Fibroblast of skin of abdomen (primary cell): Measurements from ENCODE around the gene RPLP1.
A peak's percentile ranks its signal among the peaks of the same experiment; 100 is the strongest.

Source experiments
- DNase-seq: peaks from one replicate; pipeline ENCODE4 v3.0.0-alpha.2; 2013

Gene RPLP1

DNA sequence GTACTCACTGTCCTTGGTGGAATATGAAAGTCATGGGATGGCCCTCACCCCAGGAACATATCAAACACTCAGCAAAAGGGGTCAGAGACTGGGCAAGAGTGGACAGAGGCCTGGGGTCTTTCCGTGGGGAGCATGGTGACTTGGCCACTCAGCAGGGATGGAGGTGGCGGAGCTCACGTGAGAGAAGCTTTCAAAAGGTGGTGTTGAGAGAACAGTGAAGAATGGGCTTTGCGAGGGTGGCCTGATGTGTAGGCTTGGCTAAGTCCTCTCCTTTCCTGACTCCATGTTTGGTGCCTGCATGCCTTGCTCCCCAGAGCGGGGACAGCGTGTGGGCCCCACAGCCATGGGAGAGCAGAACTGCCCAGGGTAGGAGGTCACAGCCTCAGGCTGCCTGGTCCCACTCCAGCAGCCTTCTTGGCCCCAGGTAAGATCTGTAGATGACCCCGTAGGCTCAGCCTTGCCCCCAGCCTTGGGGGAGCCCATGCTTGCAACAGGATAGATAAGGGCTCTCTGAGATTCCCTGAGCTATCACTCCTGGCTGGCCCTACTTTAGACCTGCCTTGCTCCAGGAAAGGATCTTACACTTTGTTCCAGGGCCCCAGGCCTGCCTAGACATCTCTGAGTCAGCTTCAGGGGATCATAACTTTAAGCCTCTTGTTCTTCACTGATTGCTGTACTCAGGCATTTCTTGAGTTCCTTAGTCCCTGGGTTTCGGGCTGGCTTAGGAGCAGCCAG, 17.0 kb downstream of the RPLP1 start:
- peak; percentile 44 for DNase-seq

DNA sequence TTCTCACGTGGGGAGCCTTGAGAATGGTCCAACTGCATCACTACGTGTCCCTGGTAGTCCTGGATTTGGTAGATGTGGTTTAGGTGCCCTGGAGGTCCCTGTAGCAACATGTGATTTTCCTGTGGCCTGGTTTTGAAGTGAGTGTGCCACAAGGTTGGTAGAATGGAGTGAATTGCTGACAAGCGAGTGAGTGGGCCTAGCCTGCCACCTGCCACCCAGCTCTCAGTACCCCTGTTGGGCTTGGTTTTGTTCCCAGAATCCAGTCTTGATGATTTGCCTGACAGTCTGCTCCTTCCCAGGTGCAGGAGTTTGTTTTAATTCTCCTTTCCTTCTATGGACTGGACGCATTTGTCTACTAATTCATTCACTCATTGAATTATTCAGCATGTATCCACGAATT, 19.4 kb downstream of the RPLP1 start:
- DNase-seq = no peak

DNA sequence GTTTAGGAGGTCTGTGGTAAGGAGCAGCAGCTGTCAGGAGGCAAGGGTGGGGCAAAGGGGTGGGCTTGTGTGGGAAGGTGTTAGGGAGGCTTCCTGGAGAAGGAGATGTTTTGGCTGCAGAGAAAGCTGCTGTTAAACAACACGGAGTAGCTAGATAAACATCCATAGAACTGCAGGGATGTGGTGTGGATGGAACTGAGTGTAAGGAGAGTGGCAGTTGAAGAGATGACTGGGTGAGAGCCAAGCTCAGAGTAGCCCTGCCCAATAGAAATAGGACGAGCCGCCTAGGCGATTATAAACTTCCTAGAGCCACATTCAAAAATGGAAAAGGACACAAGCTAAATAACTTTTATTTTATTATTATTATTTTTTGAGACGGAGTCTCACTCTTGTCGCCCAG, 19.9 kb downstream of the RPLP1 start:
- DNase-seq = no peak

DNA sequence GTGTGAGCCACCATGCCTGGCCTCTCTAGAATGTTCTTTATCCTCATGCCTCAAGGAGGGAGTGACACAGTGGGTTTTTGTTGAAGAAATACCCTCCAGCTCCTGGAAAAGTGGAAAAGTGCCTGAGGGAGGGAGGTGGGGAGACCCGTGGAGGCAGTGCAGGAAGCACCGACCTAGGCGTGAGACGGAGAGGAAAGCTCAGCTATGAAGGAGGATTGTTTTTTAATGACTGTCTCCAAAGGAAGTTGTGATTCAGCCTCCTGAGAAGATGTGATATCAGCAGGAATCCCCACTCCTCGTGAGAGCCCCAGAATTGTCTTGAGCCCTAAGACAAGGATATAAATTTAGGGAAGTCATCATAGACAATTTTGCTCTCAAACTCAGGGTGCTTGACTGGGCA, 21.7 kb downstream of the RPLP1 start:
- DNase-seq = peak; percentile 54

DNA sequence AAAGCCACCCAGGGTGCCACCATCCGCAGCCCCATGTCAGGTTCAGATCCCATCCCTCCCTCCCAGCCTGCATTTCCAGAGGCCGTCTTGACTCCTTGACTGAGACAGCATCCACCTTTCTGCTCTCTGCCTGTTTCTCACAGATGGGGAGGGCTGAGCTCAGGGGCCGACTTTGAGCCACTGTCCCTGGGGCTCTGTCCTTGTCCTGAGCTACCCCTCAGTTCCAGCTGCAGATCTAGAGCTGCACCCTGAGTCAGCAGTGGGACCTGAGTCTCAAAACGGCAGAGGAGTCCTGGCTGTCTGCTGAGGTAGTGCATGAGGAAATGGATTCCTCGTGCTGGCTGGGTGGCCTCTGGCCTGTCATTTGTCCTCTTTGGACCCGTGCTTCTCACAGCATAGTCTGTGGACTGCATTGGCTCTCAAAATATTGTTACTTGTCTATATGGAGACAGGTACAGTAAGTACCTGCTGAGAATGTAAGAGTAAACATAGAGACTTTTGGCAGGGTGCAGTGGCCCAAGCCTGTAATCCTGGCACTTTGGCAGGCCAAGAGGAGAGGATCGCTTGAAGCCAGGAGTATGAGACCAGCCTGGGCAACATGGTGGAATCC, 22.3 kb downstream of the RPLP1 start:
- DNase-seq = no peak

DNA sequence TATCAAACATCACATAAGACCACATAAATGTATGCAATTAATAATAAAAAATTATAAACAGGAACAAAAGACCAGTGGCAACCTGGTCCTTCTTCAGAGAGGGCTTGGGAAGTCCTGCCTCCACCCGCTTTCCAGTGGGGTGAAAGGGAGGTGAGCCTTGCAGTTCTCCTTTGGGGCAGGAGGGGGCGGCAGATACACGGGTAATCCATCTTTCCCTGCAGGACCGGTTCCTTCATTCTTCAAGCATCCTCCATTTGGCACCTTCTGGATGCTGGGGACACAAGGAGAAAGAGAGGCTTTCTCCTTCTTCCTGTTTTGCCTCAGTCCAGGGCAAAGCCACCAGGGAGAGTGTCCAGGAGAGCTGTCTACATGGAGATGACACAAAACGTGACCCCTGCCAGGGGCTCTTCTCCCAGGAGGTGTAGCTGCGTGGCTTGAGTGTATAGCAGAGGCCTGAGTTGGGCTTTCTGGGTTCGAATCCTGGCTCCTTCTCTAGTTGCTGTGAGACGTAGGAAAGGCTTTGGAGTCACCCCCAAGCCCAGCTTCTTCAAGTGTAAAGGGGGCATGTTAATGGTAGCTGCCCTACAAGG, 23.2 kb downstream of the RPLP1 start:
- DNase-seq = peak; percentile 69

DNA sequence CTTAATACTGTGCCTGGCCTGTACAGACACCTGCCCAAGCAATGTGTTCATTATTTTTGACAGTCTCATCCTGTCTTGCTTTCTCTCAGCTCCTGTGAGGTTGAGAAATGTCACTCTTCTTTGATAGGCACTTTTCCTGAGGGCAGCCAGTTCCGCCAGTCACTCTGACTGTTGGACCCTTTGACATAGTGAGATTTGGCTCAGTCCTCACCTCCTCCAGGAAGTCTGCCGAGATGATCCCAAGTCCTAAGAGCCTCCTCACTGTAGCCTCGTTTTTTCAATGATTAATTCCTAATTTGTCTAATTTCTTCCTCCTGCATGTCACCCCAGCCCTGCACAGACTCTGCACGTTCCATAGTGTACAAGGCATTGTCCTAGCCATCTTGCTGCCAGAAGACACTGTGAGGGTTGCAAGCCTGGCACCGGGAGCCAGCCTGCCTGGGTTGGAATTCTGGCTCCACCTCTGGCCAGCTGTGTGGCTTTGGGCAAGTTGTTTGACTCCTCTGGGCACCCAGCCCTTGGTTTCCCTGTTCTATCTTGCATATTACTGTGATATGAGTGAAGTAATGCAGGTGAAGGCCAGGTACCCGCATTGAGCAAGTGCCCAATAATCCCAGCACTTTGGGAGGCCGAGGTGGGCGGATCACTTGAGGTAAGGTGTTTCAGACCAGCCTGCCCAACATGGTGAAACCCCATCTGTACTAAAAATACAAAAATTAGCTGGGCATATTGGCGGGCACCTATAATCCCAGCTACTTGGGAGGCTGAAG, 24.3 kb downstream of the RPLP1 start:
- no peak for DNase-seq

DNA sequence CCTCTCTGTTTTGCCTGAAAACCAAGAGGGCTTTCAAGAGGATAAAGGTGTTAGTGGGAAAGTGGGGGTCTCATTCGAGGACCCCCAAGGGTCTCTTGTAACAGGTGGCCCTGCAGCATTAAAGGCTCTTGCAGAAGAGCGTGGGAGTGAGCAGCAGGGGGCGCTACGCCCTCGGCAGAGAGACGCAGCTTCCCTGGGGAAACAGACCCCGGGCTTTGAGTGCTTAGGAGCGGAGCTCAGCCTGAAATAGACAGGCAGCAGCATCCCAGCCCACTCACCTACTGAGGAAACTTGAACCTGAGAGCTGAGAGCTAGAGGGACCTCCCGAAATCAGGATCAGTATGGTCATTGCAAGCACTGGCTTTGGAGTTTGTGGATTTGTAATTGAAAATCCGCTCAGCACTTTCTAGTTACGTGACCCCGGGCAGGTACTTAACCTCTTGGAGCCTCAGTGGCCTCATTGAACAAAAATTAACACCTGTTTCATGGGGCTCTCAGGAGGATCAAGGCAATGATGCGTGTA, 25.7 kb downstream of the RPLP1 start:
- DNase-seq = peak; percentile 49

DNA sequence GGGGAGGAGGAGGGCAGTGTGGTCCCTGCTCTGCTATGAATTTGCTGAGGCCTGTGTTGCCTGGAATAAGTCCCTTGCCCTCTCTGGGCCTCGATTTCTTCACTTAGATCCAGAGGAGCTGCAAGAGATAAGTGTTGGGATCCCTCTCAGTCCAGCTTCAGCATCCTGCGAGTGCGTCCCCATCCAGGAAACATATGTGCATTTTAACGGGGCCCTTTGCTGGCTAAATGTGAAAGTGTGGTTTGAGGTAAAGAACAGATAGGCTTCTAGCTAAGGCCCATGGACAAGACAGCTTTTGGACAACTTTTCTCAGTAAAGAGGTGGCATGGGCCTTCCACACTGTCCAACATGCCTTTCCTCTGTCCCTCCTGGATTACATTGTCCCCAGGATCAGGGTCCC, 26.5 kb downstream of the RPLP1 start:
- DNase-seq = no peak

DNA sequence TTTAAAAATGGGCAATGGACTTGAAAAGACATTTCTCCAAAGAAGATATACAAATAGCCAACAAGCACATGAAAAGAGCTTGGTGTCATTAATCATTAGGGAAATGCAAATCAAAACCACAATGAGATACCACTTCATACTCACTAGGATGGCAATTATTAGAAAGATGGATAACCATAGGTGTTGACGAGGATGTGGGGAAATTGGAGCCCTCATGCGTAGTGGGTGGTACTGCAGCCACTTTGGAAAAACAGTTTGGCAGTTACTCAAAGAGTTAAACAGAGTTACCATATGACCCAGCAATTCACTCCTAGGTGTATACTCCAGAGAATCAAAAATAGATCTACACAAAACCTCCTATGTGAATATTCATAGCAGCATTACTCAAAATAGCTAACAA, 27.4 kb downstream of the RPLP1 start:
- DNase-seq = no peak

DNA sequence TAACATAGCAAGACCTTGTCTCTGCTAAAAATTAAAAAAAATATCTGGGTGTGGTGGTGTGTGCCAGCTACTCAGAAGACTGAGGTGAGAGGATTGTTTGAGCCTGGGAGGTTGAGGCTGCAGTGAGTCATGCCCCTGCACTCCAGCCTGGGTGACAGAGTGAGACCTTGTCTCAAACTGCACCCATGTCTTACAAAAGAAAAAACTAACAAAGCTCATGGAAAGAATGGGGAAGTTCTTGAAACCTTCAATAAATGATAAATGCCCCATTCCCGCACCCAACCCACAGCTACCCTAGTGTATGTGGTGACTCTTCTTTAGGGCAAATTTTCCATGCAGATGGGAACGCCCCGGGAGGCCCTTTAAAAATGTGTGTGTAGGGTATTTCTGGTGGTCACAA, 28.3 kb downstream of the RPLP1 start:
- DNase-seq = no peak

DNA sequence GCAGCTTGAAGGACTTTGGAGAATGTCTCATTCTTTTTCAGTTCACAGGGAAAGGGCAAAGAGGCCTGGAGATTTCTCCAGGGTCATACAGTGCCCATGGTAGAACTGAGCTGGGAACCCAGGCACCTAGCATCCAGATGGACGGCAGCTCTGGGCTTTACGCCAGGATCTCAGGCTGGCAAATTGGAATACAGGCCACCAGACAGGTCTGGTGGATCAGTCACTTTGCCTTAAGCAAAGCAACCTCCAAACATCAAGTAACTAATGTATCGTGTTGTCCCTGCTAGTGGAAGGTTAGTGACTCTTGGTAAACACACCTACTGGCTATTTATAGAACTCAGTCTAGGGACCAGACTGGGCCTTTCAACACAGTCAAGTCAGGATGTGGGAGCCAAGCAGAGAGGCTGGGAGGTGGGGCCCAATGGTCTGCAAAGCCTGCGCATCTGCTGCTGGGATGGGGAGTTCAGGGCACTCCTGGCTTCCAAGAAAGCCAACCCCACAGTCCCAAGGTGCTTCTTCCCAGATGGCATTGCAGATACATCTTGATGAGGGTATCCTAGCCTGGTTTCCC, 30.2 kb downstream of the RPLP1 start:
- no peak for DNase-seq

DNA sequence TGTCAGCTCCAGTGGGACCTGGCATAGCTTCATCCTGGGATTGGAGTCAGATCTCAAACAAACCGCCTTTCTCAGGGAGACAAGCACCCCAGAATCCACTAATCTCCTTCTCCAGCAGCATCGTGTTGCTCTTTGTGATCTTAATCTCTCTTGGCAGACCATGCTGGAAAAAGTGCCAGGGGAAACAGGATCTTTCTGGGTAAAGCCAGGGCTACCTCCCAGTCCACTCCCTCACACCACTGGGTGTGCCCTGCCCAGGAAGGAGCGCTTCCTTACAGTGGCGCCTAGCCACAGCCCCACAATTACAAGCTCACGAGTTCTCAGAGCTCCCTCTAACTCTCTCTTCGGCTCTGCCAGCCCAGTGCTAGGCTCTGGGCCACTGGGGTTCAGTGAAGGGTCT, 32.2 kb downstream of the RPLP1 start:
- DNase-seq = no peak

DNA sequence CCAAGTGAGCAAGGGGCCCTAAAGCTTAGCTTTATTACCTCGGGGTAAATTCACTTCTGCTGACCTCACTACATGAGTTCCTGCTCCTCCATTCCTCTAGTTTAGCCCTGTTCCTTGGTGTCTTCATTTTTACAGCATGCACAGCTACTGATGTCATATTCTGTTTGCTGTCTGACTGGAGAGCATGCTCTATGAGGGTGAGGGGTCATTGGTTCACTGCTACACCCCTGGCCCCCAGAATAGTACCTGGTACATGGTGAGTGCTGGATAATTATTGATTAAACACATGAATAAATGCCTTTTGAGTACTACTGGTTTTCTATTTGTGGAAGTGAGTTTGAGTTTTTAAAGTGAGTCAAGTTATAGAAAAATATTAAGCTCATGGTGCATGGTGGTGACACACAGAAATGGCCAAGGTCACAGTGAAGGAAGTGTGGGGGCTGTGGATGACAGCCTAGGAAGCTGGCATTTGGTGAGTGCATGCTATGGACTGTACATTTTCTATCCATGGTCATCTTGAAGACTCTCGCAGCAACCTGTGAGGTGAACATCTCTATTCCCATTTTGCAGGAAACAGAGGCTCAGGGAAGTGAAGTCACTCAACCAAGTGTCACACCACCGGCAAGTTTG, 34.0 kb downstream of the RPLP1 start:
- no peak for DNase-seq

DNA sequence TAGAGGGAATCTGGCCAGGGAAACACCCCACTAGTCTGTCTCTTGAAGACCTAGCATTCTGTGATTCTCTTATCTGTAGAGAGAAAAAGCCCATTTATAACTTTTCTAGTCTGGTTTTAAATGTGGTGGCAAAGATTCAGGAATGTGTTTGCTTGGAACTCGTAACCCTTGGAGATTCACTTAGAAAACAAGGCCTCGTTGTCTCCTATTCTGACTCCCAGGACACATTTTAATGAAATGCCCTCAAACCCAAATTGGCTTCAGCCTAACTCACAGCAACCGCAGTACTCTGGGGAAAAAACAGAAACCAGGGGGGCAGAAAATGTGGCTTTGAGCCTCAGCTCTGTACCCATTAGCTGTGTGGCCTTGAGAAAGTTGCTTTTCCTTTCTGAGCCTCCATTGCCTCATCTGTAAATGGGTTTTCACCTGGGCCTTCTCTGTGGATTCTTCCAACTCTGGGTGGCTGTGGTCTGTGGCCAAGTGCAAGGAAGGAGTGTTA, 36.5 kb downstream of the RPLP1 start:
- DNase-seq = no peak

DNA sequence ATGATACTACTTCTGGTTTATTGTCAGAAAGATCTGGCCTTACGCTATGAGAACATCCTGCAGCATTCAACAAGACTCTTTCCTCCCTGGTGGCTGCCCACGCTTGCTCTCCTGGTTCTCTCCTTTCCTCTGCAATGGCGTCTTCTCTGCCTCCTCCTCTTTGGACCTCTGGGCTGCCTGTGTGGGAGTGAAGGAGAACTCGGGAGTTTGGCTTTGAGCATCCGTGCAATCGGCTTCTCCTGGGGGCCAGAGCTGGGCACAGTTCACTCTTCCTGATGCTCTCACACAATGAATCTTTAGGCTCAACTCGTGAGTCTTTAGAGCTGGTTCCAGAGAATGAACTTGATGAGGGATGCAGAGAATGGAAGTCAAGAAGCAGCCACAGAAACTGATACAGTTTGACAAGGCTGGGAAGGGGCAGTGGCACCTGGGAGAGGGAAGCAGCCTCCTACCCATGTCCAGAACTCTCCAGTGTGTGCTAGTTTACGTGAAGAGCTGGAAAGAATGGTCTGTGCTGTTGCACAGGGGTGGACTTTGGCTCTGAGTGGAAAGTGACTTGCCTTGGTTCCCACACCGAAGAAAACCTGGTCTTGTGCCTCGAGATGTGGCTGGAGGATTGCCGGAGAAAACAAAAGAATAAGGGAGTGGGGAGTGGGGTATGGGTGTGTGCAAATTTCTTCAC, 37.9 kb downstream of the RPLP1 start:
- no peak for DNase-seq

DNA sequence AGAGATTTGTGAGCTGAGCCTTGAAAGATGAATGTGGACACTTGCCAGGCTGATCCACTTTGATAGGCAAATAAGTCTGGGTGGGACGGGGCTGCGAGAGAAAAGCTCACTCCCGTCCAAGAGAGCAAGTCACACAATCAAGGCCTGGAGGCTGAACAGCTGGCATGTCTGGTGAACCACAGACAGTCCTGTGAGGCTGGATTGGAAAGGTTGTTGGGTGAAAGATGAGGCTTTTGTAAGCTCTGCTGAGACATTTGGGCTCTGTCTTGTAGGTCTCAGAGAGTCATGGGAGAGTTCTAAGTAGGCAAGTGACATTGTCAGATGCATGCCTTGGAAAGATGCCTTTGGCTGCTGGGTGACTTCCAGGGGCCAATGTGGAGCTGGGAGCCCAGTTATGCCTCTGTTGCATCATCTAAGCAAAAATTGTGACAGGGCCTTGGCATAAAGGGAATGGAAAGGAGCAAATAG, 38.5 kb downstream of the RPLP1 start:
- peak; percentile 10 for DNase-seq

DNA sequence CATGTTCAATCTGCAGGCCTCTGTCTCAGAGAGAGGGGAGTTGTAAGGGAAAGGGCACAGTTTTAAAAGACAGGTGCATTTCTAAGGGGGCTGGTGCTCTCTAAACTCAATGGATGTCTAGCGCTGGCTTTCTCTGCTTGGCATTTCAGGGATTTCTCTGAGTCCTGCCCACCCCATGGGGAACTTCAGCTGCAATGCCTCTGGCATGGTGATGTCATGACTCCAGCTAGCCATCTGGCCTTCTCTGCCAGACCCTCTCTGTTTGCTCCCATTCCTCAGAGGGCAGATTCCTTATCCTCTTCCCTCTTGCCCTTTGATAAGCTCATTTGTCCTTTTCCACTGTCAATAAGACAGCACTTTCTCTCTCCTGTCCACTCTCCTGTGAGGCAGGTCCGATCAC, 40.8 kb downstream of the RPLP1 start:
- DNase-seq = no peak

DNA sequence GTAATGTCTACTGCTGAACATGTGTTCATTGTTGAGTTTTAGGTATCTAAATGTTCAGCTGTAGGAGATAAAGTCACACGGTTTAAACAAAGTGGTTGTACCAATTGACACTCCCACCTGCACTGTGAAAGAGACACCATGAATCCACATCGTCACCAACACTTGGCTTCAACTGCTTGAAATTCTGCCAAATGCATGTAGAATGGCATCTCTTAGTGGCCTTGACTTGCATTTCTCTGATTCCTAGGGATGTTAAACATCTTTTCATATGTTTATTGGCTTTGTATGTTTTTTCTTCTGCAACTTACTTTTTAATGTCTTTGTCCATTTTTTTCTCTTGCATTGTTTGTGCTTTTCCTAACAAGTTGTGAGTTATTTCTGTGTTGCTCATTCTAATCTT, 43.4 kb downstream of the RPLP1 start:
- no peak for DNase-seq

DNA sequence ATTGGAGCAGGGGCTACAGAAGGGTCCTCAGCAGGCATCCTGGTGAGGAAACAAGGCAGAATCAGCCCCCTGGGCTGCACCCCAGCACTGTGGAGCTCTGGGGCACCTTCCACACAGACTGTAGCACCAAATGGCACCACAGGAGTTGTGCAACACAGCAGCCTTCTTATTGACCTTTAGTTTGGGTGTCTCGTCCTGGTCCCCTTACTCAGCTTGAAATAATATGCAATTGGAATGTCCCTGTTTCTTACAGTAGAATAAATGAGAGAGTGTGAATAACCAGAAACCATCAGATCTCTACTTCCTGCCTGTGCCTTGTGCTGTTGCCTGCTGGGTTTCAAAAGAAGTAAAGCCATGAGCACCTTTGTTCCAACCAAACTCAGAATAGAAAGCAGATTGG, 44.5 kb downstream of the RPLP1 start:
- no peak for DNase-seq

DNA sequence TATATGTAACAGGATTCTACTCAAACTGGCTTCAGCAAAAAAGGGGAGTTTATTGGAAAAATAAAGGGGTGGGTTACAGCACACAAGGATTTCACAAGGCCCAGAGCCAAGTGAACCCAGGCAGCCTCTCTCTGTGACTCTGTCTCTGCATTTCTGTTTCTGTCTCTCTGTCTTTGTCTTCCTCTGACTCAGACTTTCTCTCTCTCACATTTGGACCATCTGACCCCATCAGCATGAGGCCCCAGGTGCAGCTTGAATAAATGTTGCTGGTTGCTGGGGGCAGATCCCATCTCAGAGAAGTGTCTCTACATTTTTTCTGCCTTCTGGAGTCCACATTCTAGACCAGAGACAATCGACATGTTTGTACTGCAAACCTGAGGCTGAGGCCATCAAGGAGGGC, 45.0 kb downstream of the RPLP1 start:
- DNase-seq = no peak

DNA sequence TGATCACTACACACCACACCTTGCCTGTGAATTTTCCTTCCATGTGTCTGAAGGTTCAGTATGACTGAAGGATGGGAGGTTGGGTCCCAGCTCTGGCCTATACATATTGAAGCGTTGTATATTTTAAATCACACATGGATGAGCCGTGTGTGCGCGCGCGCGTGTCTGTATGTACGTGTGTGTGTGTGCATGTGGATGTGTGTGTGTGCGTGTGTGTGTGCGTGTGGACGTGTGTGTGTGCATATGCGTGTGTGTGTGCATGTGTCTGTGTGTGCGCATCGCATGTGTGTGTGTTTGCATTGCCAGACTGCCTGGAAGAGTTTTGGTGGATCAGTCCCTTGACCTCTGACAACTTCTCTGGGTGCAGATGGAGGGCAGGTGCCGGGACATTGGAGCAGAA, 45.7 kb downstream of the RPLP1 start:
- no peak for DNase-seq
